Activated CD4-positive, alpha-beta T cell treated with anti-CD3 and anti-CD28 coated beads, Interleukin-2, amount 50 U/mL, for 4 hours (primary cell): ENCODE data around the gene IFNGR1.
"Not testable (repeated sequence)": the region's sequence is repeated elsewhere in the genome, so short reads cannot be mapped to it uniquely, and the experiment has no call there.

Source experiments
- DNase-seq, 2 experiments: peaks; one replicate each; pipeline ENCODE4 v3.0.0-alpha.2; 2020

The IFNGR1 gene

GRCh38 chr6:137235686-137236085 lies 16.5 kb upstream of the IFNGR1 start:
- DNase-seq, result no peak

GRCh38 chr6:137233911-137234863 lies 15.0 kb upstream of the IFNGR1 start:
- DNase-seq, result no peak

- DNase-seq, result no peak
Observed at GRCh38 chr6:137231895-137232294, 12.7 kb upstream of the IFNGR1 start.

GRCh38 chr6:137230956-137231555 lies 11.9 kb upstream of the IFNGR1 start:
- no peak for DNase-seq

GRCh38 chr6:137230547-137230946 lies 11.4 kb upstream of the IFNGR1 start:
- DNase-seq, result no peak

- no peak for DNase-seq
Observed at GRCh38 chr6:137229075-137229759, 10.0 kb upstream of the IFNGR1 start.

GRCh38 chr6:137227871-137228302 lies 8.7 kb upstream of the IFNGR1 start:
- no peak for DNase-seq

- DNase-seq, result no peak
Observed at GRCh38 chr6:137226697-137227096, 7.5 kb upstream of the IFNGR1 start.

GRCh38 chr6:137224799-137225198 lies 5.6 kb upstream of the IFNGR1 start:
- no peak for DNase-seq

- no peak for DNase-seq
Observed at GRCh38 chr6:137223370-137224131, 4.4 kb upstream of the IFNGR1 start.

- DNase-seq, result no peak
Observed at GRCh38 chr6:137222381-137222780, 3.2 kb upstream of the IFNGR1 start.

- DNase-seq, result no peak
Observed at GRCh38 chr6:137219664-137220252, 573 bp upstream of the IFNGR1 start.

GRCh38 chr6:137218473-137218916 lies 690 bp downstream of the IFNGR1 start:
- DNase-seq, result peak; percentile 9 to 18

- DNase-seq, result no peak
Observed at GRCh38 chr6:137217801-137218472, 1.2 kb downstream of the IFNGR1 start.

- no peak for DNase-seq
Observed at GRCh38 chr6:137216875-137217553, 2.2 kb downstream of the IFNGR1 start.

GRCh38 chr6:137216106-137216505 lies 3.1 kb downstream of the IFNGR1 start:
- no peak for DNase-seq

GRCh38 chr6:137215630-137216029 lies 3.6 kb downstream of the IFNGR1 start:
- DNase-seq, result not testable (repeated sequence)

GRCh38 chr6:137214931-137215330 lies 4.3 kb downstream of the IFNGR1 start:
- DNase-seq, result no peak

GRCh38 chr6:137213813-137214212 lies 5.4 kb downstream of the IFNGR1 start:
- DNase-seq, result no peak

GRCh38 chr6:137213331-137213740 lies 5.8 kb downstream of the IFNGR1 start:
- DNase-seq, result no peak

- DNase-seq, result no peak
Observed at GRCh38 chr6:137211910-137212309, 7.3 kb downstream of the IFNGR1 start.
